CD8-positive, alpha-beta memory T cell (primary cell): Measurements from ENCODE around the gene CASP4. TPM values are rescaled to one million over a fixed set of nuclear protein-coding genes. Genes with fewer than 3 reads are reported as not detected.

Source experiments
- polyA plus RNA-seq: library from polyadenylated mRNA; unstranded; fragments of 300-500 nt; fragmentation: Illumina TruSeq; gene quantifications from one replicate; pipeline ENCODE4 v1.2.3, GENCODE V29; 2021
- total RNA-seq, 2 experiments: library from RNA; stranded (reverse); gene quantifications; one replicate each; pipeline ENCODE4 v1.2.3, GENCODE V29; 2021

CASP4 gene
- total and polyA plus RNA-seq, 3 experiments from 2014 or later, result 41.9 to 125 (median 48.8) TPM

Other genes with a start within 250 kb of the CASP4 start
- not detected for gene CASP12, start 70.1 kb downstream of the CASP4 start, total RNA-seq
- gene CASP12, start 70.1 kb downstream of the CASP4 start, polyA plus RNA-seq, result not detected
- gene CASP5, start 54.6 kb upstream of the CASP4 start, total RNA-seq, result not detected
- gene CASP5, start 54.6 kb upstream of the CASP4 start, polyA plus RNA-seq, result not detected
- 10 to 100 TPM; 30.0 to 36.2 TPM for gene CASP1, start 66.6 kb upstream of the CASP4 start, total RNA-seq
- 152 TPM for gene CASP1, start 66.6 kb upstream of the CASP4 start, polyA plus RNA-seq
- 10 to 100 TPM in 1 of 2 experiments, 1 to 10 TPM in 1; 8.0 to 10.3 TPM for gene CARD16, start 76.8 kb upstream of the CASP4 start, total RNA-seq
- 268 TPM for gene CARD16, start 76.8 kb upstream of the CASP4 start, polyA plus RNA-seq
- gene CARD18, start 171.2 kb upstream of the CASP4 start, total RNA-seq, result not detected
- gene CARD18, start 171.2 kb upstream of the CASP4 start, polyA plus RNA-seq, result not detected